Natural killer cell treated with Interleukin-12 subunit alpha and Interleukin-12 subunit beta and Interleukin-15 and Interleukin-18, amount 100 ng/mL, for 72 hours (primary cell): ENCODE data around the gene SNAPC4. TPM values are rescaled to one million over a fixed set of nuclear protein-coding genes. Genes with fewer than 3 reads are reported as not detected.

Experiments used
- ATAC-seq, 2 donors: fragments of 150-1000 bp; cut with Tn5 transposase in 1 of 2; sonication (Bioruptor Pico), chemical (Tn5 transposase) in 1 of 2; 2 replicates each; pipeline ENCODE4 v1.10.0; 2021
- DNase-seq: peaks from one replicate; pipeline ENCODE4 v3.0.0; 2022; ENCODE audit warnings: low spot score
- H3K27ac Mint-ChIP-seq, 2 donors: 1 replicate in 1 of 2; 2 replicates in 1 of 2; pipeline ENCODE4 v1.8.0; 2022; ENCODE audit warnings: mixed read lengths in 2 of 2, mild to moderate bottlenecking in 1 of 2, moderate library complexity in 1 of 2
- H3K27me3 Mint-ChIP-seq, 2 donors: 1 replicate in 1 of 2; 2 replicates in 1 of 2; pipeline ENCODE4 v1.8.0; 2022; ENCODE audit warnings: mixed read lengths in 2 of 2
- H3K36me3 Mint-ChIP-seq: one replicate; pipeline ENCODE4 v1.8.0; 2022; ENCODE audit warnings: mixed read lengths
- H3K4me1 Mint-ChIP-seq, 2 donors: 1 replicate in 1 of 2; 2 replicates in 1 of 2; pipeline ENCODE4 v1.8.0; 2022; ENCODE audit warnings: low read depth in 2 of 2, mixed read lengths in 2 of 2, mild to moderate bottlenecking in 1 of 2
- H3K4me3 Mint-ChIP-seq: one replicate; pipeline ENCODE4 v1.8.0; 2022; ENCODE audit warnings: mixed read lengths
- H3K9me3 Mint-ChIP-seq: 2 replicates; pipeline ENCODE4 v1.8.0; 2022; ENCODE audit warnings: mixed read lengths
- total RNA-seq, 2 donors: library from RNA; stranded (reverse); gene quantifications; one replicate each; pipeline ENCODE4 v1.2.3, GENCODE V29; 2022

Gene SNAPC4
- total RNA-seq, 2 donors from 2014 or later, result 11.3 to 48.5 TPM

DNA sequence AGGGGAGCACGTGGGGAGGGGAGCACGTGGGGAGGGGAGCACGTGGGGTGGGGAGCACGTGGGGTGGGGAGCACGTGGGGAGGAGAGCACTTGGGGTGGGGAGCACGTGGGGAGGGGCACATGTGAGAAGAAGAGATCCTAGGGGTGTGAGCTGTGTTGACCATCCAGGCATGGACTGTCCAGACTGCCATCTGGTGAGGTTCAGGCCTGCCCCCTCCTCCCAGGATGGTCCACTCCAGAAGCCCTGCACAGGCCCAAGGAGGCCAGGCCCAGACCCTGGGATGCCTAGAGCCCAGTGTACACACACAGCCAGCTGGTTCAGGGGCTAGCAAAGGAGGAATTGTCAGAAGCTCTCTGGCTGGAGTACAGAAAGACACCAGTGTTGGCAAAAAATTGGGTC is 2.3 kb downstream of the SNAPC4 start:
- DNase-seq (no peak), ATAC-seq (no peak)
- Mint-ChIP-seq H3K4me1 (peaks cover 22 to 23% of the 10 kb centered on the region in 2 donors), H3K4me3 (no peak overlapping the region), H3K36me3 (no peaks in the 10 kb centered on the region), H3K27ac (no peak overlapping the region), H3K9me3 (no peaks in the 10 kb centered on the region), H3K27me3 (no peaks in the 10 kb centered on the region)

DNA sequence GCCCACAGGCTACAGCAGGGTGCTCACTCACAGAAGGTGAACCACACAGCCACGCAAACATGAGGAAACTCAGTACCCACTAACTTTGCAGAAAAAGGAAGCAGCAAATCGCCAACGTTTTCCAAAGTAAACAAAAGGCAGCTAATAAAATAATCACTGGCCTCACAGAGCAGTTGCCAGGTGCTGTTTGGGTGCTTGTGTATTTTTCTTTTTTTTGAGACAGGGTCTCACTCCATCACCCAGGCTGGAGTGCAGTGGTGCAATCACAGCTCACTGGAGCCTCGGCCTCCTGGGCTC is 3.8 kb downstream of the SNAPC4 start:
- Mint-ChIP-seq H3K4me3 (no peak overlapping the region), H3K36me3 (peaks cover 5% of the 10 kb centered on the region), H3K4me1 (peaks cover 15 to 16% of the 10 kb centered on the region in 2 donors), H3K9me3 (no peaks in the 10 kb centered on the region), H3K27ac (no peak overlapping the region), H3K27me3 (no peaks in the 10 kb centered on the region)
- DNase-seq (no peak), ATAC-seq (no peak)

GRCh38 chr9:136395345-136396218 is 4.4 kb downstream of the SNAPC4 start:
- H3K9me3 Mint-ChIP-seq, result no peaks in the 10 kb centered on the region
- H3K4me1 Mint-ChIP-seq, result peaks cover 13% of the 10 kb centered on the region in 2 donors
- no peak overlapping the region for H3K4me3 Mint-ChIP-seq
- DNase-seq (no peak), ATAC-seq (no peak)
- peaks cover 6% of the 10 kb centered on the region for H3K36me3 Mint-ChIP-seq
- H3K27ac Mint-ChIP-seq, result no peak overlapping the region
- no peaks in the 10 kb centered on the region for H3K27me3 Mint-ChIP-seq

GRCh38 chr9:136395020-136395340 is 5.0 kb downstream of the SNAPC4 start:
- no peak for ATAC-seq
- H3K36me3 Mint-ChIP-seq, result peaks cover 8% of the 10 kb centered on the region
- no peak overlapping the region for H3K27ac Mint-ChIP-seq
- no peak overlapping the region for H3K4me3 Mint-ChIP-seq
- no peaks in the 10 kb centered on the region for H3K9me3 Mint-ChIP-seq
- no peaks in the 10 kb centered on the region for H3K27me3 Mint-ChIP-seq
- peaks cover 12 to 13% of the 10 kb centered on the region in 2 donors for H3K4me1 Mint-ChIP-seq
- no peak for DNase-seq

- no peaks in the 10 kb centered on the region for H3K9me3 Mint-ChIP-seq
Measured at GRCh38 chr9:136394312-136395019, 5.5 kb downstream of the SNAPC4 start.

GRCh38 chr9:136393531-136393930 is 6.4 kb downstream of the SNAPC4 start:
- H3K27me3 Mint-ChIP-seq, result no peaks in the 10 kb centered on the region
- peaks cover 12% of the 10 kb centered on the region for H3K36me3 Mint-ChIP-seq
- no peak overlapping the region for H3K27ac Mint-ChIP-seq
- ATAC-seq (no peak), DNase-seq (no peak)
- H3K4me1 Mint-ChIP-seq, result peaks cover 4% of the 10 kb centered on the region in 2 donors
- no peak overlapping the region for H3K4me3 Mint-ChIP-seq
- no peaks in the 10 kb centered on the region for H3K9me3 Mint-ChIP-seq

More at GRCh38 chr9:136394312-136395019, 5.5 kb downstream of the SNAPC4 start:
- no peak for DNase-seq
- Mint-ChIP-seq H3K4me1 (peaks cover 12 to 13% of the 10 kb centered on the region in 2 donors), H3K27ac (no peak overlapping the region), H3K27me3 (no peaks in the 10 kb centered on the region), H3K4me3 (no peak overlapping the region), H3K36me3 (peaks cover 12% of the 10 kb centered on the region)
- no peak for ATAC-seq

- Mint-ChIP-seq H3K9me3 (no peaks in the 10 kb centered on the region), H3K27me3 (no peaks in the 10 kb centered on the region), H3K27ac (no peak overlapping the region), H3K4me1 (peaks cover 0 to 4% of the 10 kb centered on the region in 2 donors), H3K36me3 (peaks cover 12% of the 10 kb centered on the region), H3K4me3 (no peak overlapping the region)
- ATAC-seq, result peak in 1 of 2 donors; percentile 26
- no peak for DNase-seq
Measured at GRCh38 chr9:136392538-136393449, 7.2 kb downstream of the SNAPC4 start.

GRCh38 chr9:136391737-136392537 is 8.0 kb downstream of the SNAPC4 start:
- H3K9me3 Mint-ChIP-seq, result no peaks in the 10 kb centered on the region
- no peak for ATAC-seq
- no peak for DNase-seq
- H3K4me3 Mint-ChIP-seq, result no peak overlapping the region
- no peak overlapping the region for H3K27ac Mint-ChIP-seq
- H3K4me1 Mint-ChIP-seq, result peaks cover 0 to under 1% of the 10 kb centered on the region in 2 donors
- H3K36me3 Mint-ChIP-seq, result peaks cover 12% of the 10 kb centered on the region
- H3K27me3 Mint-ChIP-seq, result no peaks in the 10 kb centered on the region

- Mint-ChIP-seq H3K4me1 (peaks cover 14 to 16% of the 10 kb centered on the region in 2 donors), H3K36me3 (peaks cover 27% of the 10 kb centered on the region), H3K27me3 (no peaks in the 10 kb centered on the region), H3K9me3 (no peaks in the 10 kb centered on the region), H3K27ac (no peak overlapping the region), H3K4me3 (no peak overlapping the region)
- DNase-seq, result no peak
- no peak for ATAC-seq
Measured at GRCh38 chr9:136389396-136389795, 10.6 kb downstream of the SNAPC4 start.

DNA sequence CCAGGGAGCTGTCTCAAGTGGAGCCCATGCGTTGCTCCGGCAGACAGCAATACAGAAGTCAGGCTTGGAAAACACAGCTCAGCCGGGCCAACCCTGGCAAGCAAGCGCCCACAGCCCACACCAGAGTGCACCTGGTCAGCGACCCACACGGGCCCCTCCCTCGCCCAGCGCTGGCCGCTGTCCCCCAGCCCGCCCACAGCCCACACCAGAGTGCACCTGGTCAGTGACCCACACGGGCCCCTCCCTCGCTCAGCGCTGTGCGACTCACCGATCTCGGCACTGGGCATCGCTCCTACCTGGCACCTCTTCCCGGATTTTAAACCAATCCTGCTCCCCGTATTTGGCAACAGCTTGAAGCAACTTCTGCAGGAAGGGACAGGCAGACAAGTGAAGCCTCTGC is 12.8 kb downstream of the SNAPC4 start:
- ATAC-seq (no peak), DNase-seq (no peak)
- H3K4me1 Mint-ChIP-seq, result peaks cover 14 to 21% of the 10 kb centered on the region in 2 donors
- no peaks in the 10 kb centered on the region for H3K27me3 Mint-ChIP-seq
- H3K4me3 Mint-ChIP-seq, result no peak overlapping the region
- no peaks in the 10 kb centered on the region for H3K9me3 Mint-ChIP-seq
- peaks cover 27% of the 10 kb centered on the region for H3K36me3 Mint-ChIP-seq
- no peak overlapping the region for H3K27ac Mint-ChIP-seq

- ATAC-seq, result peak; percentile 53 to 63
- no peaks in the 10 kb centered on the region for H3K27me3 Mint-ChIP-seq
- H3K36me3 Mint-ChIP-seq, result peaks cover 21% of the 10 kb centered on the region
- H3K9me3 Mint-ChIP-seq, result no peaks in the 10 kb centered on the region
- peak overlapping the region; percentile 17 to 60 for H3K27ac Mint-ChIP-seq
- peaks cover 14 to 21% of the 10 kb centered on the region in 2 donors for H3K4me1 Mint-ChIP-seq
- peak overlapping the region; percentile 73 for H3K4me3 Mint-ChIP-seq
- DNase-seq, result no peak
Measured at GRCh38 chr9:136386018-136386417, 14.0 kb downstream of the SNAPC4 start.

- peak overlapping the region; percentile 73 for H3K4me3 Mint-ChIP-seq
- DNase-seq (peak; percentile 78), ATAC-seq (peak; percentile 83 to 87)
- H3K9me3 Mint-ChIP-seq, result no peaks in the 10 kb centered on the region
- H3K27me3 Mint-ChIP-seq, result no peaks in the 10 kb centered on the region
- H3K27ac Mint-ChIP-seq, result peak overlapping the region; percentile 60 to 75
- H3K4me1 Mint-ChIP-seq, result peaks cover 14 to 21% of the 10 kb centered on the region in 2 donors
- peaks cover 20% of the 10 kb centered on the region for H3K36me3 Mint-ChIP-seq
Measured at GRCh38 chr9:136385015-136385414, 15.0 kb downstream of the SNAPC4 start.

DNA sequence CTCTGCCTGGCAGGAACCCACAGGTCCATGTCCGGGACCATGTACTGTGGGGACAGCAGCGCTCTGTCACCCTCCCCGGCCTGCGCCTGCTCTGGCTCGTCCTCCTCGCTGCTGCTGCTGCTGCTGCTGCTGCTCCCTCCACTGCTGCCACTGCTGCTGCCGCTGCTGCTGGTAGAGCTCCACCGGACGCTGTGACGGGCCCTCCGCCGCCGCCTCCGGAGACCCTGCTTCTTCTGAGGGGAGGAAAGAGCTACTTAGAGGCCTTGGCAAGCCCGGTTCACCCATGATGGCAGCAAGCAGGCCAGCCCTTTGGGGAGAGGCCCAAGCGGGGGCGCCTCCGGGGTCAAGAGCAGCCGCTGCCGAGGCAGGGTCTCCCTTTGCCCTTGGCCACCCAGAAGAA is 16.5 kb downstream of the SNAPC4 start:
- Mint-ChIP-seq H3K9me3 (no peaks in the 10 kb centered on the region), H3K4me3 (no peak overlapping the region), H3K4me1 (peaks cover 14 to 21% of the 10 kb centered on the region in 2 donors), H3K27ac (no peak overlapping the region), H3K36me3 (peaks cover 15% of the 10 kb centered on the region), H3K27me3 (no peaks in the 10 kb centered on the region)
- DNase-seq, result no peak
- ATAC-seq, result no peak
